Bladder microvascular endothelial cell (primary cell): Measurements from ENCODE around the gene SERINC4. TPM values are rescaled to one million over a fixed set of nuclear protein-coding genes. Genes with fewer than 3 reads are reported as not detected.

Source experiments
- total RNA-seq: library from RNA; depleted of rRNA; stranded (reverse); fragments of >200 nt; gene quantifications from 2 replicates; pipeline ENCODE4 v1.2.3, GENCODE V29; 2014

Gene SERINC4
- not detected in 2 replicates for total RNA-seq

GRCh38 chr15:43799945-43800285, at the start of gene SERINC4:
SERINC4 (minus strand) TSS chr15:43800220; CDS start chr15:43799986, 234 bp downstream.

GRCh38 chr15:43826508-43827341, 26.7 kb upstream of the SERINC4 start, which contains the start of gene WDR76:
WDR76 (plus strand) TSS chr15:43827002; CDS start chr15:43827033, 31 bp downstream.

GRCh38 chr15:43824302-43825246, 24.6 kb upstream of the SERINC4 start, which contains the start of gene MFAP1:
MFAP1 (minus strand) TSS chr15:43824690; CDS start chr15:43824569, 121 bp downstream.

GRCh38 chr15:43800286-43801141, 494 bp upstream of the SERINC4 start, which contains the start of gene HYPK:
HYPK (plus strand) TSS chr15:43800599; CDS start chr15:43800623, 24 bp downstream.

GRCh38 chr15:43791993-43792760, 7.8 kb downstream of the SERINC4 start, which contains the start of gene SERF2:
SERF2 (plus strand) TSS chr15:43792320; CDS start chr15:43792377, 57 bp downstream.

GRCh38 chr15:43776718-43777266, 23.2 kb downstream of the SERINC4 start, which contains the start of gene ELL3:
ELL3 (minus strand) TSS chr15:43776966; CDS start chr15:43776901, 65 bp downstream.

GRCh38 chr15:43746245-43746902, 53.6 kb downstream of the SERINC4 start, which contains the start of gene PDIA3:
PDIA3 (plus strand) TSS chr15:43746438; CDS start chr15:43746540, 102 bp downstream.

Other genes with a start within 250 kb of the SERINC4 start
- gene PPIP5K1, start 210.0 kb downstream of the SERINC4 start, total RNA-seq = 14.1 and 42.9 TPM in 2 replicates
- not detected in 2 replicates for gene CKMT1B, start 206.2 kb downstream of the SERINC4 start, total RNA-seq
- gene STRC, start 181.4 kb downstream of the SERINC4 start, total RNA-seq = 0.06 TPM in 1 of 2 replicates, not detected in the other
- 0.97 and 2.1 TPM in 2 replicates for gene CATSPER2, start 151.4 kb downstream of the SERINC4 start, total RNA-seq
- gene CKMT1A, start 106.4 kb downstream of the SERINC4 start, total RNA-seq = not detected in 2 replicates
- 103 and 270 TPM in 2 replicates for gene PDIA3, start 53.8 kb downstream of the SERINC4 start, total RNA-seq
- gene ELL3, start 23.3 kb downstream of the SERINC4 start, total RNA-seq = 3.1 and 5.4 TPM in 2 replicates
- 294 and 418 TPM in 2 replicates for gene SERF2, start 7.9 kb downstream of the SERINC4 start, total RNA-seq
- gene HYPK, start 379 bp upstream of the SERINC4 start, total RNA-seq = 5.5 and 6.8 TPM in 2 replicates
- 18.9 and 36.4 TPM in 2 replicates for gene MFAP1, start 24.5 kb upstream of the SERINC4 start, total RNA-seq
- gene WDR76, start 26.8 kb upstream of the SERINC4 start, total RNA-seq = 11.0 and 13.4 TPM in 2 replicates